Small intestine (tissue), 7 donors: ENCODE results near the gene ZFPM1. TPM values are rescaled to one million over a fixed set of nuclear protein-coding genes. Genes with fewer than 3 reads are reported as not detected.
A peak's percentile ranks its signal among the peaks of the same experiment; 100 is the strongest.

Experiments used
- DNase-seq, 2 donors: peaks; one replicate each; pipeline versions ENCODE4 v3.0.0 to v3.0.0-alpha.2; 2013
- FAIRE-seq: peaks from 2 replicates; lab custom pipeline; 2012; peaks lifted over from hg19 to GRCh38; lab: Jason Lieb, UNC
- H3K27ac ChIP-seq, 3 donors: one replicate each; pipeline ENCODE4 v1.5.1; 2013; ENCODE audit warnings: low read length in 2 of 3, mild to moderate bottlenecking in 2 of 3, control low read depth in 1 of 3, inconsistent platforms in 1 of 3, low read depth in 1 of 3, moderate library complexity in 1 of 3
- H3K27me3 ChIP-seq, 3 donors: one replicate each; pipeline ENCODE4 v1.6.1; 2013; ENCODE audit warnings: low read length in 3 of 3, inconsistent platforms in 1 of 3; ENCODE audit not compliant: control insufficient read depth in 3 of 3, insufficient read depth in 3 of 3
- H3K36me3 ChIP-seq, 3 donors: one replicate each; pipeline ENCODE4 v1.6.1; 2013; ENCODE audit warnings: low read length in 3 of 3, inconsistent platforms in 1 of 3, low read depth in 1 of 3, mild to moderate bottlenecking in 1 of 3, moderate library complexity in 1 of 3; ENCODE audit not compliant: control insufficient read depth in 3 of 3, insufficient read depth in 2 of 3
- H3K4me1 ChIP-seq, 3 donors: one replicate each; pipeline ENCODE4 v1.6.1; 2013; ENCODE audit warnings: low read length in 2 of 3, inconsistent platforms in 1 of 3, low read depth in 1 of 3, mild to moderate bottlenecking in 1 of 3, moderate library complexity in 1 of 3; ENCODE audit not compliant: control insufficient read depth in 3 of 3, insufficient read depth in 2 of 3
- H3K4me3 ChIP-seq, 3 donors: one replicate each; pipeline ENCODE4 v1.5.1; 2013; ENCODE audit warnings: low read length in 3 of 3, control low read depth in 1 of 3, inconsistent platforms in 1 of 3, low read depth in 1 of 3, mild to moderate bottlenecking in 1 of 3, moderate library complexity in 1 of 3
- H3K9me3 ChIP-seq, 2 donors: one replicate each; pipeline ENCODE4 v1.6.1; 2013; ENCODE audit warnings: low read depth in 1 of 2, low read length in 1 of 2; ENCODE audit not compliant: control insufficient read depth in 2 of 2, insufficient read depth in 1 of 2
- WGBS, 3 donors: extraction: QIAGEN DNeasy Blood & Tissue Kit; methylation state at CpG; one replicate each; pipeline ENCODE4 v1.1.7; 2013; 5-methylcytosine and 5-hydroxymethylcytosine counted together
- polyA plus RNA-seq, 4 donors: library from polyadenylated mRNA; stranded (reverse) in 3 of 4; unstranded in 1 of 4; fragments of 200-250 nt in 3 of 4; fragments of 120-200 nt in 1 of 4; gene quantifications; one replicate each; pipeline versions ENCODE4 v1.2.1 to v1.2.3, GENCODE V29; 2013
- donor health status: healthy with polysubstance abuse.
- donor health status: control.
- donor health status: control.
- donor health status: Bipolar disorder and iron deficiency.
- donor health status: healthy.

Gene ZFPM1
- polyA plus RNA-seq, 4 donors, result 8.1 to 26.6 (median 12.0) TPM

- H3K27ac ChIP-seq, result peak overlapping the region in 1 of 3 donors; percentile 66
- H3K27me3 ChIP-seq, result no peaks in the 10 kb centered on the region
- peak overlapping the region in 2 of 3 donors; percentile 59 to 69 for H3K4me3 ChIP-seq
- H3K9me3 ChIP-seq, result no peaks in the 10 kb centered on the region
- DNase-seq (no peak), FAIRE-seq (no peak)
- WGBS, 3 donors, result 81 to 87% (median 85%) methylated on average over 18 of the region's 18 CpGs
- peaks cover 2 to 9% (median 9%) of the 10 kb centered on the region in 3 donors for H3K4me1 ChIP-seq
- H3K36me3 ChIP-seq, result peaks cover 0 to 14% (median 1%) of the 10 kb centered on the region in 3 donors
These were observed 115.9 kb downstream of the ZFPM1 start for GRCh38 chr16:88568710-88569613.

DNA sequence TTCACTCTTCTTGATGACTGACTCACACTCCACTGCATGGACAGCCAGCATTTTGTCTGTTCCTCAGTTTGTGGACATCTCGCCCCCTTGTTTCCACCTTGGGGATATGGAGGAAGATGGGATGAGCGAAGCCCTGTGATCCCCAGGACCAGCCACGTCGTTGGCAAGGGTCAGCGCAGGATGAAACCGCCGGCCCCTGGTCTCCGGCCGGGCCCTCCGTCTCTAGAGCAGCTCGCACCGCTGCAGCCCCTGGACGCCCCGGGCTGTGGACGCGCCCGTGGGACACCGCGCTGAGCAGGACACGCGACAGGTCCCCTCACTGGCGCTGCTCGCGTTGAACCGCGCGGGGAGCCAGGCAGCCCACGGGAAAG is 116.5 kb downstream of the ZFPM1 start:
- Histone ChIP-seq H3K9me3 (no peaks in the 10 kb centered on the region), H3K4me1 (peaks cover 2 to 9% (median 9%) of the 10 kb centered on the region in 3 donors), H3K27ac (peak overlapping the region in 2 of 3 donors; percentile 45 to 66), H3K27me3 (no peaks in the 10 kb centered on the region), H3K4me3 (peak overlapping the region; percentile 36 to 69 (median 59)), H3K36me3 (peaks cover 0 to 19% (median 3%) of the 10 kb centered on the region in 3 donors)
- FAIRE-seq (no peak), DNase-seq (peak in 1 of 2 donors; percentile 19)
- WGBS, 3 donors, result 2 to 7% (median 4%) methylated on average over 28 of the region's 28 CpGs

DNA sequence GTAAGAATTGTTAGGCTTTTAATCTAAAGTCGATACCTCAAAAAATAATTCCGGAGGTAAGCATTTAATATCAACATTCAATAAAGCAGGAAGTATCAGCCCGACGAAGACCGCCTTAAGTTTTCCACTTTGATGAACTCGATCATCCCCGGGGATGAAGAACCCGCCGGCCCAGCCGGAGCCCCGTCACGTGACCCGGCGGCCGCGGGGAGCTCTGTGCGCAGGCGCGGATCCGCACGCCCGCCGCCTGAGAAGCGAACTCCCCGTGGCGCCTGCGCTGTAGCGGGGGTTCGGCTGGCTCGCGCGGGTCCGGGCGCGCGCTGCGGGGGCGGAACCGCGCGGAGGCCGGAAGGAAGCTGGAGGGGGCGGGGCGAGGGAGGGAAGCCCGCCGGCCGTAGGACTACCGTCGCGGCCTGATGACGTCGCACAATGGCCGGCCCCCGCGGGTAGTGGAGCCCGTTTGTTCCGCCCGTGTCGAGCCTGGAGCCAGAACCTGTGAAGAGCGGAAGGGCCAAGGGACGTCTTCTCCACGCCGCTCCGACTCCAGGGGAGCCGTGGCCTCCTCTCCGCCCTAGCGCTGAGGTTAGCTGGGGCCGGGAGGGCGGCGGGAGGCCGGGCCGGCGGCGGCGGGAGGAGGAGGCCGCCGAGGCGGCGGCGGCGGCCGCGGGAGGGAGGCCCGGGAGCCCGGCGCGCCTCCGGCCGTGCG is 117.1 kb downstream of the ZFPM1 start, which contains the start of gene ZC3H18:
TSS of gene ZC3H18 (plus strand) at position 419 of the 706 bp plus-strand sequence. CDS start 6,721 bp downstream, outside the sequence.
- peaks cover 0 to 23% (median 3%) of the 10 kb centered on the region in 3 donors for H3K36me3 ChIP-seq
- H3K27ac ChIP-seq, result peak within 1 kb of the TSS; percentile 82 to 88 (median 86)
- peak within 1 kb of the TSS; percentile 72 to 88 (median 75) for H3K4me3 ChIP-seq
- peak; percentile 98 to 100 for DNase-seq
- H3K4me1 ChIP-seq, result peaks cover 2 to 9% (median 9%) of the 10 kb centered on the region in 3 donors
- FAIRE-seq, result no peak
- 0 to 1% (median 0%) methylated on average over 46 to 90 of the region's 90 CpGs for WGBS, 3 donors
- H3K27me3 ChIP-seq, result no peaks in the 10 kb centered on the region
- no peaks in the 10 kb centered on the region for H3K9me3 ChIP-seq

DNA sequence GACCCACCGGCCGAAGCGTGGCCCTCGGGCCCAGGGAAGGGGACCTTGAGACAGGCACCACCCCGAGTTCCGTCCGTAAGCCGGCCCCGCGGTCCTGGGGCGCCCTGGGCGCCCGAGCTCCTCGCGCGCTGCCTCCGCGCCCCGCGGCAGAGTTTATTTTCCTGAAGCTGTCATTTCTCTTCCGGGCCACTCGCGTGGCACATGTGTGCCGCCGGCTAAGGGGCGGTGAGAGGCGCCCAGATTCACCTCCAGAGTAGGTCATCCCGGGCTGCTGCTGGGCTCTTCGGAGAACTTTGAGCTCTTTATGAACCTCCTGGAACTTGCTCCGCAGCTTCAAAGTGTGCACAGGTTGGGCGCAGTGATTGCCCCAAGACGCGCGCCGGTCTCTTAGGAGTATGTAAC is 117.6 kb downstream of the ZFPM1 start:
- 0 to 1% (median 0%) methylated on average over 20 to 35 of the region's 35 CpGs for WGBS, 3 donors
- DNase-seq (peak; percentile 74), FAIRE-seq (no peak)
- no peaks in the 10 kb centered on the region for H3K27me3 ChIP-seq
- no peaks in the 10 kb centered on the region for H3K9me3 ChIP-seq
- H3K4me1 ChIP-seq, result peaks cover 2 to 9% (median 9%) of the 10 kb centered on the region in 3 donors
- peak overlapping the region; percentile 72 to 88 (median 75) for H3K4me3 ChIP-seq
- H3K27ac ChIP-seq, result peak overlapping the region; percentile 82 to 88 (median 86)
- H3K36me3 ChIP-seq, result peaks cover 0 to 28% (median 3%) of the 10 kb centered on the region in 3 donors

DNA sequence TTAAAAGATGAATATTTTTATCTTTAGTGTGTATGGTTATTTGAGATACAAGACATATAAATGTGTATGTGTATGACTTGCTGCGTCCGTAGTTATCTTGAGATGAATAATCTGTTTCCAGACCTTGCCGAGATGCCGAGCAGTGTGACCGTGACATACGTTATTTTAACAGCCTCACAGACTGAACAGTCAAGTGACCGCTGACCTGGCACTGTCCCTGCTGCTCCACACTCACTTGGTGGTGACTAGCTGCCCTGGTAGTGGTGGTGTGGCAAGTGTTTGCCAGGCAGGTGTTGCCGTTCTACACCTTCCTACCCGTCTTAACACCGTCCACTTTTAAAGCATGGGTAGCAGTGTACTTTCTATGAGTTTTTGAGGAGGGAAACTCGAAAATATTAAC is 122.2 kb downstream of the ZFPM1 start:
- H3K9me3 ChIP-seq, result no peaks in the 10 kb centered on the region
- no peak overlapping the region for H3K4me3 ChIP-seq
- FAIRE-seq, result no peak
- H3K27me3 ChIP-seq, result no peaks in the 10 kb centered on the region
- 93 to 95% (median 94%) methylated on average over 11 of the region's 11 CpGs for WGBS, 3 donors
- no peak for DNase-seq
- H3K4me1 ChIP-seq, result peaks cover 2 to 9% (median 6%) of the 10 kb centered on the region in 3 donors
- peaks cover 4 to 70% (median 19%) of the 10 kb centered on the region in 3 donors for H3K36me3 ChIP-seq
- H3K27ac ChIP-seq, result no peak overlapping the region

DNA sequence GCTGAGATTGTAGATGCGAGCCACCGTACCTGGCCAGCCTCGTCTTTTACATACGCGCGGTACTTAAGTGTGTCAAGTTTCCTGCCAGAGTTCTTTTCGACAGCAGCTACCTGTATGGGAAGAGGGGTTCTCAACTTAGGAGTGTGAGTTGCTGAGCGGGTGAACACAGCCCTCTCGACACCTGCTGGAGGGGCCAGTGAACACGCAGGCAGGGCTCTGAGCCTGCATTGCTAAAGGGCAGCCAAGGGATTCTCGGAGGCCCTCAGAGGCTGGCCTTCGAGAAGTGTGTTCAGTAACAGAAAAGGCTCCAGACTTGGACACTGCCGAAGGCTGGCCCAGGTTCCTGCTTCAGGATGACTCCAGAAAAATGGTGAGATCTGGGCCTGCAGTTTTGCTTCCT is 123.2 kb downstream of the ZFPM1 start:
- FAIRE-seq (no peak), DNase-seq (no peak)
- Histone ChIP-seq H3K4me1 (peaks cover 2 to 7% (median 3%) of the 10 kb centered on the region in 3 donors), H3K9me3 (no peaks in the 10 kb centered on the region), H3K27me3 (no peaks in the 10 kb centered on the region), H3K36me3 (peaks cover 6 to 80% (median 25%) of the 10 kb centered on the region in 3 donors), H3K4me3 (no peak overlapping the region), H3K27ac (no peak overlapping the region)
- WGBS, 3 donors, result 92 to 95% (median 95%) methylated on average over 13 of the region's 13 CpGs

GRCh38 chr16:88577166-88577565 is 124.1 kb downstream of the ZFPM1 start:
- Histone ChIP-seq H3K27me3 (no peaks in the 10 kb centered on the region), H3K4me3 (no peak overlapping the region), H3K36me3 (peaks cover 6 to 85% (median 25%) of the 10 kb centered on the region in 3 donors), H3K27ac (no peak overlapping the region), H3K9me3 (no peaks in the 10 kb centered on the region), H3K4me1 (no peaks in the 10 kb centered on the region)
- WGBS, 3 donors, result 94 to 96% (median 95%) methylated on average over 20 of the region's 20 CpGs
- FAIRE-seq, result no peak
- no peak for DNase-seq
